Measurements from ENCODE around the gene KDM4B. TPM values are rescaled to one million over a fixed set of nuclear protein-coding genes. Genes with fewer than 3 reads are reported as not detected.

Gene KDM4B
- polyA plus RNA-seq, 3 donors = 6.4 to 22.7 (median 12.7) TPM

- H4K20me1 ChIP-seq (ENCODE audit: insufficient read depth, low read length) = peaks cover 70% of the 10 kb centered on the region
- H3K27ac Mint-ChIP-seq = no peak overlapping the region
- intact Hi-C loops (cut with micrococcal nuclease) = no loop called here
- H3K36me3 ChIP-seq (replicated peaks in 1 of 2; ENCODE audit: control insufficient read depth in 1 of 2, insufficient read depth in 2 of 2, low read length in 2 of 2) = peaks cover 35 to 50% of the 10 kb centered on the region in 2 donors
- no peak overlapping the region for H3K4me2 ChIP-seq (replicated peaks; ENCODE audit: extremely low read depth, low read length, poor library complexity, severe bottlenecking)
- H3K4me1 Mint-ChIP-seq = peaks cover 2% of the 10 kb centered on the region
- no peak overlapping the region for H3K27ac ChIP-seq (ENCODE audit: low read depth in 1 of 2, low read length in 2 of 2)
- no peaks in the 10 kb centered on the region for H3K9me3 ChIP-seq (replicated peaks in 1 of 2; ENCODE audit: control insufficient read depth in 1 of 2, insufficient read depth in 1 of 2, low read length in 2 of 2)
- H3K4me3 Mint-ChIP-seq = no peak overlapping the region
- H3K36me3 Mint-ChIP-seq = peaks cover 56 to 65% of the 10 kb centered on the region in 2 donors
- WGBS (ENCODE audit: insufficient coverage) = 75% methylated on average over 25 of the region's 28 CpGs
- DNase-seq = no peak
- no peaks in the 10 kb centered on the region for H3K79me2 ChIP-seq (ENCODE audit: insufficient read depth, low read length)
- H3K9ac ChIP-seq (ENCODE audit: insufficient read depth, low read length, poor library complexity, severe bottlenecking) = no peak overlapping the region
- no peaks in the 10 kb centered on the region for H3K27me3 ChIP-seq (ENCODE audit: control insufficient read depth in 2 of 2, insufficient read depth in 2 of 2, low read length in 2 of 2)
- peaks cover 0 to under 1% (median 0%) of the 10 kb centered on the region in 7 donors for H3K9me3 Mint-ChIP-seq
- no peak for TF ChIP-seq CTCF (IDR thresholded peaks at IDR 0.05)
- no peaks in the 10 kb centered on the region for H3K4me1 ChIP-seq (ENCODE audit: control insufficient read depth in 1 of 2, insufficient read depth in 2 of 2, low read length in 2 of 2)
- H3K27me3 Mint-ChIP-seq (ENCODE audit: low read depth in 3 of 3) = peaks cover 3 to 10% (median 4%) of the 10 kb centered on the region in 3 donors
- H3K4me3 ChIP-seq (replicated peaks in 1 of 3; ENCODE audit: low read depth in 2 of 3, low read length in 3 of 3) = no peak overlapping the region
- no peak overlapping the region for H2AFZ ChIP-seq (ENCODE audit: insufficient read depth, low read depth, low read length, poor library complexity, severe bottlenecking)
Observed at GRCh38 chr19:5121266-5122120, 152.6 kb downstream of the KDM4B start.

GRCh38 chr19:5122121-5122400, 153.1 kb downstream of the KDM4B start:
- Mint-ChIP-seq H3K27me3 (ENCODE audit: low read depth in 3 of 3) (peaks cover 2 to 10% (median 3%) of the 10 kb centered on the region in 3 donors), H3K27ac (no peak overlapping the region), H3K9me3 (no peaks in the 10 kb centered on the region), H3K4me3 (no peak overlapping the region), H3K36me3 (peaks cover 54 to 63% of the 10 kb centered on the region in 2 donors), H3K4me1 (peaks cover 2% of the 10 kb centered on the region)
- Histone ChIP-seq H3K4me1 (ENCODE audit: control insufficient read depth in 1 of 2, insufficient read depth in 2 of 2, low read length in 2 of 2) (no peaks in the 10 kb centered on the region), H3K9me3 (replicated peaks in 1 of 2; ENCODE audit: control insufficient read depth in 1 of 2, insufficient read depth in 1 of 2, low read length in 2 of 2) (no peaks in the 10 kb centered on the region), H3K9ac (ENCODE audit: insufficient read depth, low read length, poor library complexity, severe bottlenecking) (no peak overlapping the region), H3K79me2 (ENCODE audit: insufficient read depth, low read length) (no peaks in the 10 kb centered on the region), H3K27ac (ENCODE audit: low read depth in 1 of 2, low read length in 2 of 2) (no peak overlapping the region), H4K20me1 (ENCODE audit: insufficient read depth, low read length) (peaks cover 70% of the 10 kb centered on the region), H3K27me3 (ENCODE audit: control insufficient read depth in 2 of 2, insufficient read depth in 2 of 2, low read length in 2 of 2) (no peaks in the 10 kb centered on the region), H3K4me2 (replicated peaks; ENCODE audit: extremely low read depth, low read length, poor library complexity, severe bottlenecking) (no peak overlapping the region), H3K36me3 (replicated peaks in 1 of 2; ENCODE audit: control insufficient read depth in 1 of 2, insufficient read depth in 2 of 2, low read length in 2 of 2) (peaks cover 35 to 50% of the 10 kb centered on the region in 2 donors), H3K4me3 (replicated peaks in 1 of 3; ENCODE audit: low read depth in 2 of 3, low read length in 3 of 3) (no peak overlapping the region), H2AFZ (ENCODE audit: insufficient read depth, low read depth, low read length, poor library complexity, severe bottlenecking) (no peak overlapping the region)
- intact Hi-C loops (cut with micrococcal nuclease) = no loop called here
- no peak for DNase-seq
- TF ChIP-seq CTCF (IDR thresholded peaks at IDR 0.05) = no peak
- 10% methylated on average over 3 of the region's 4 CpGs for WGBS (ENCODE audit: insufficient coverage)

All from CD14-positive monocyte (primary cell).